Activated naive CD4-positive, alpha-beta T cell treated with anti-CD3 and anti-CD28 coated beads, Interleukin-2, amount 50 U/mL, for 24 hours (primary cell): ENCODE data around the gene CIBAR2.

Experiments
- H3K27ac Mint-ChIP-seq: one replicate; pipeline ENCODE4 v1.8.0; 2021; ENCODE audit warnings: mild to moderate bottlenecking, mixed read lengths
- H3K27me3 Mint-ChIP-seq: one replicate; pipeline ENCODE4 v1.8.0; 2021; ENCODE audit warnings: mixed read lengths
- H3K36me3 Mint-ChIP-seq: one replicate; pipeline ENCODE4 v1.8.0; 2021; ENCODE audit warnings: mixed read lengths
- H3K4me1 Mint-ChIP-seq: one replicate; pipeline ENCODE4 v1.8.0; 2021; ENCODE audit warnings: mixed read lengths
- H3K4me3 Mint-ChIP-seq: one replicate; pipeline ENCODE4 v1.8.0; 2021; ENCODE audit warnings: mild to moderate bottlenecking, mixed read lengths
- H3K9me3 Mint-ChIP-seq: one replicate; pipeline ENCODE4 v1.8.0; 2021; ENCODE audit warnings: mixed read lengths

CIBAR2 gene

GRCh38 chr16:85088570-85089199 is 23.6 kb downstream of the CIBAR2 start:
- Mint-ChIP-seq H3K27me3 (no peaks in the 10 kb centered on the region), H3K9me3 (no peaks in the 10 kb centered on the region), H3K4me1 (peaks cover 3% of the 10 kb centered on the region), H3K4me3 (no peak overlapping the region), H3K27ac (no peak overlapping the region), H3K36me3 (no peaks in the 10 kb centered on the region)

GRCh38 chr16:85087899-85088569 is 24.2 kb downstream of the CIBAR2 start:
- H3K36me3 Mint-ChIP-seq, result no peaks in the 10 kb centered on the region
- peaks cover 6% of the 10 kb centered on the region for H3K4me1 Mint-ChIP-seq
- no peaks in the 10 kb centered on the region for H3K27me3 Mint-ChIP-seq
- H3K27ac Mint-ChIP-seq, result no peak overlapping the region
- no peaks in the 10 kb centered on the region for H3K9me3 Mint-ChIP-seq
- H3K4me3 Mint-ChIP-seq, result no peak overlapping the region

- Mint-ChIP-seq H3K27me3 (no peaks in the 10 kb centered on the region), H3K4me3 (no peak overlapping the region), H3K27ac (no peak overlapping the region), H3K4me1 (peaks cover 7% of the 10 kb centered on the region), H3K36me3 (no peaks in the 10 kb centered on the region), H3K9me3 (no peaks in the 10 kb centered on the region)
These were observed 25.7 kb downstream of the CIBAR2 start for GRCh38 chr16:85086347-85087291.

- Mint-ChIP-seq H3K4me1 (peaks cover 7% of the 10 kb centered on the region), H3K27me3 (no peaks in the 10 kb centered on the region), H3K4me3 (no peak overlapping the region), H3K9me3 (no peaks in the 10 kb centered on the region), H3K27ac (no peak overlapping the region), H3K36me3 (no peaks in the 10 kb centered on the region)
These were observed 26.6 kb downstream of the CIBAR2 start for GRCh38 chr16:85085721-85086120.

GRCh38 chr16:85084841-85085510 is 27.3 kb downstream of the CIBAR2 start:
- no peaks in the 10 kb centered on the region for H3K9me3 Mint-ChIP-seq
- peaks cover 7% of the 10 kb centered on the region for H3K4me1 Mint-ChIP-seq
- H3K27me3 Mint-ChIP-seq, result no peaks in the 10 kb centered on the region
- no peak overlapping the region for H3K27ac Mint-ChIP-seq
- H3K4me3 Mint-ChIP-seq, result no peak overlapping the region
- no peaks in the 10 kb centered on the region for H3K36me3 Mint-ChIP-seq

GRCh38 chr16:85083051-85083639 is 29.1 kb downstream of the CIBAR2 start:
- Mint-ChIP-seq H3K4me3 (no peak overlapping the region), H3K27ac (no peak overlapping the region)

GRCh38 chr16:85082173-85083050 is 29.9 kb downstream of the CIBAR2 start:
- H3K27ac Mint-ChIP-seq, result no peak overlapping the region
- H3K4me1 Mint-ChIP-seq, result peaks cover 7% of the 10 kb centered on the region
- H3K36me3 Mint-ChIP-seq, result peaks cover 2% of the 10 kb centered on the region
- H3K9me3 Mint-ChIP-seq, result no peaks in the 10 kb centered on the region
- no peak overlapping the region for H3K4me3 Mint-ChIP-seq
- no peaks in the 10 kb centered on the region for H3K27me3 Mint-ChIP-seq

More at GRCh38 chr16:85083051-85083639, 29.1 kb downstream of the CIBAR2 start:
- Mint-ChIP-seq H3K9me3 (no peaks in the 10 kb centered on the region), H3K4me1 (peaks cover 7% of the 10 kb centered on the region), H3K27me3 (no peaks in the 10 kb centered on the region), H3K36me3 (peaks cover under 1% of the 10 kb centered on the region)

GRCh38 chr16:85081765-85082164 is 30.5 kb downstream of the CIBAR2 start:
- Mint-ChIP-seq H3K9me3 (no peaks in the 10 kb centered on the region), H3K36me3 (peaks cover 2% of the 10 kb centered on the region), H3K27me3 (no peaks in the 10 kb centered on the region), H3K4me3 (no peak overlapping the region), H3K4me1 (peaks cover 5% of the 10 kb centered on the region), H3K27ac (no peak overlapping the region)

- Mint-ChIP-seq H3K36me3 (peaks cover 2% of the 10 kb centered on the region), H3K27me3 (no peaks in the 10 kb centered on the region), H3K4me1 (peaks cover 4% of the 10 kb centered on the region), H3K9me3 (no peaks in the 10 kb centered on the region), H3K27ac (no peak overlapping the region), H3K4me3 (no peak overlapping the region)
These were observed 31.2 kb downstream of the CIBAR2 start for GRCh38 chr16:85081038-85081437.

- Mint-ChIP-seq H3K36me3 (peaks cover 4% of the 10 kb centered on the region), H3K4me1 (peaks cover 4% of the 10 kb centered on the region), H3K27ac (no peak overlapping the region), H3K27me3 (no peaks in the 10 kb centered on the region), H3K9me3 (no peaks in the 10 kb centered on the region), H3K4me3 (no peak overlapping the region)
These were observed 32.3 kb downstream of the CIBAR2 start for GRCh38 chr16:85079785-85080570.

- H3K27me3 Mint-ChIP-seq, result no peaks in the 10 kb centered on the region
- no peak overlapping the region for H3K27ac Mint-ChIP-seq
- peaks cover 4% of the 10 kb centered on the region for H3K4me1 Mint-ChIP-seq
- no peaks in the 10 kb centered on the region for H3K9me3 Mint-ChIP-seq
- peaks cover 4% of the 10 kb centered on the region for H3K36me3 Mint-ChIP-seq
- no peak overlapping the region for H3K4me3 Mint-ChIP-seq
These were observed 33.3 kb downstream of the CIBAR2 start for GRCh38 chr16:85078952-85079351.

- Mint-ChIP-seq H3K27me3 (no peaks in the 10 kb centered on the region), H3K27ac (no peak overlapping the region), H3K36me3 (peaks cover 4% of the 10 kb centered on the region), H3K4me1 (peaks cover 3% of the 10 kb centered on the region), H3K4me3 (no peak overlapping the region), H3K9me3 (no peaks in the 10 kb centered on the region)
These were observed 34.0 kb downstream of the CIBAR2 start for GRCh38 chr16:85078226-85078625.

- H3K4me1 Mint-ChIP-seq, result no peaks in the 10 kb centered on the region
- no peaks in the 10 kb centered on the region for H3K27me3 Mint-ChIP-seq
- no peak overlapping the region for H3K27ac Mint-ChIP-seq
- H3K36me3 Mint-ChIP-seq, result peaks cover 4% of the 10 kb centered on the region
- no peaks in the 10 kb centered on the region for H3K9me3 Mint-ChIP-seq
- H3K4me3 Mint-ChIP-seq, result no peak overlapping the region
These were observed 34.6 kb downstream of the CIBAR2 start for GRCh38 chr16:85077576-85078125.
